GM12873 (cell line): ENCODE measurements around the gene MRGPRE.

Experiments used
- CTCF ChIP-seq: IDR thresholded peaks from 2 replicates; pipeline ENCODE4 v1.5.1; 2012; ENCODE audit warnings: low read depth, mild to moderate bottlenecking, moderate library complexity, low read length, control low read depth; ENCODE audit not compliant: insufficient read depth; ENCODE audit errors: missing control alignments

Gene MRGPRE

GRCh38 chr11:3205261-3206155 lies 26.7 kb downstream of the MRGPRE start:
- no peak for TF ChIP-seq CTCF

- TF ChIP-seq CTCF, result no peak
These were observed 27.8 kb downstream of the MRGPRE start for GRCh38 chr11:3204141-3205015.

- no peak for TF ChIP-seq CTCF
These were observed 28.8 kb downstream of the MRGPRE start for GRCh38 chr11:3203221-3204043.

- no peak for TF ChIP-seq CTCF
These were observed 29.5 kb downstream of the MRGPRE start for GRCh38 chr11:3202759-3203158.

- no peak for TF ChIP-seq CTCF
These were observed 29.9 kb downstream of the MRGPRE start for GRCh38 chr11:3202305-3202704.

GRCh38 chr11:3201677-3202181 lies 30.5 kb downstream of the MRGPRE start:
- TF ChIP-seq CTCF, result no peak
